GM12874 (cell line): ENCODE results near the gene SLC25A22.

Experiments used
- CTCF ChIP-seq: IDR thresholded peaks from 2 replicates; pipeline ENCODE4 v1.5.1; 2011; ENCODE audit warnings: low read depth, mild to moderate bottlenecking, control low read depth, low read length, moderate library complexity; ENCODE audit not compliant: insufficient read depth

SLC25A22 gene

GRCh38 chr11:832529-833113, 34.5 kb upstream of the SLC25A22 start, which contains the start of gene CD151:
Gene CD151 (plus strand): TSS chr11:832952. CDS start chr11:836070, 3,118 bp downstream.
- TF ChIP-seq CTCF = no peak

- TF ChIP-seq CTCF = no peak
Measured at GRCh38 chr11:831961-832528, 34.0 kb upstream of the SLC25A22 start.

GRCh38 chr11:831118-831864, 33.2 kb upstream of the SLC25A22 start:
- no peak for TF ChIP-seq CTCF

GRCh38 chr11:830295-831117, 32.4 kb upstream of the SLC25A22 start:
- TF ChIP-seq CTCF = no peak

DNA sequence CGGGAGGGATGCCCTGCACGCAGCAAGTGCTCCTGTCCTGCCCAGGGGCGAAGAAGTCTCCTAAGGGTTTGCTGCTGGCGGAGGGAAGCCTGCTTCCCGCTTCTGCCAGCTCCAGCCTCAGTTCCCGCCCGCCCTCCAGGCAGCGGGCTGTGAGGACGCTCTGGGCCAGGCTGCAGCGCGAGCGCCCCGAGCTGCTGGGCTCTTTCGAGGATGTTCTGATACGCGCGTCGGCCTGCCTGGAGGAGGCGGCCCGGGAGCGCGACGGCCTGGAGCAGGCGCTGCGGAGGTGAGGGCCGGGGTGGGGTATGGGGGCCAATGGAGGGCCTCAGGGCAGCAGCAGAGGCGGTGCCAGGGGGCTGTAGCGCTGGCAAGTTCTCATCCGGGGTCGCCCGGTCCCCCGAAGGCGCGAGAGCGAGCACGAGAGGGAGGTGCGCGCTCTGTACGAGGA, 31.8 kb upstream of the SLC25A22 start:
- TF ChIP-seq CTCF = no peak

DNA sequence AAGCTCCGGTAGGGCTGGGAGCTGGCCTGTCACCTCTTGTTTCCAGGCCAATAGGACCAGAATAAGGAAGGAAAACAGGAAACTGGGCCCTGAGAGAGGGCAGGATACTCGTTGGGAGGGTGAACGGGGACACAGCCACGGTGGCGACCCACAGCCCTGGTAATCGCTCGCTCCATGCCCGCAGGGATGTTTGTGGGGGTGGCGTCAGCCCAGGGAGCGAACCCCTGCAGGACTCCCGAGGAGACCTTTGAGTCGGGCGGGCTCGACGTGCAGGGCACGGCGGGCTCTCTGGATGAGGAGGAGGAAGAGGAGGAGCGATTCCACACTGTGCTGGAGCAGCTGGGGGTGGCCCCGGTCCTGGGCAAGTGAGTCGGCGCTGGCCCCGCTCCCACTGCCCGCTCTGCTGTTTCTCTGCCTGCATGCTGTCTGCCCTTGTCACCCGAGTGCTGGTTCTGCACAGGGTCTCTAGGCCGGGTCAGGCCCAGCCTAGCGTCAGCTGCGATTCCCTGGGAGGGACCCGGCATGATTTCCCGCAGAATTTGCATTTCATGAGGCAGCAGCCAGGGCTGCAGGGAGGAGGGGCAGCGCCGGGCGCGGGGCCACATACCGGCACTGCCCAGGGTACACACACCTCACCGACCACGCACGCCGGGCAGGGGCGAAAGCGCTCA, 31.2 kb upstream of the SLC25A22 start:
- TF ChIP-seq CTCF = no peak
